ENCODE measurements around the gene CLTRN.
"Not testable (repeated sequence)": the region's sequence is repeated elsewhere in the genome, so short reads cannot be mapped to it uniquely, and the experiment has no call there.

The CLTRN gene

DNA sequence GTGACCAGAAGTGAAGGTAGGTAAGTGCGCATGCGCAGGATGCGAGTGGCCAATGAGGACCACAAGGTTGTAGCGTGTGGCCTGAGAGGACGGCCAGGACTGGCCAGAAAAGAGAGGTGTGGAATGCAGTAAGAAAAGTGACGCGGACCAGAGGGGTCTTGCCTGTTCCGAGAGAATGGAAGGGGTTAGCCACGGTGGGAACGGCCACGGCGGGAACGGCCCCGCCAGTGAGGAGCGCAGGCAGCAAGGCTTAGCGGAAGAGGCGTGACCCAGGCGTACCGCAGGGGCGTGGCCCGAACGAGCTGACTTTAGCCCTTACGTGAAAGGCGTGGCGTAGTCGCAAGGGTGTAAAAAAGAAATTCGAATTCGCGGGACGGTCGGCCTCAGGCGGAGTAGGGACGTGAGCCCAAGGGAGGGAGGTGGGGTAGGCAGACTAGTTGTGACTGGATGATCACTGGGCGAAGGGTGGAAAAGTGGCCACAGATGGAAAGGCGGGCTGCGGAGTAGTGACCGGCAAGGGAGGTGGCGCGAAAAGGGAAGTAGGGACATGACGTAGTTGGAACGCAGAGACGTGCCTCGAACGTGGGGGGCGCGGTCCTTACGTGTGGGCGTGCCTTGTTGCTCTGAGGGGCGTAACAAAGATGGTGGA, 10.4 kb upstream of the CLTRN start:
- TF ChIP-seq, protein P1, sequence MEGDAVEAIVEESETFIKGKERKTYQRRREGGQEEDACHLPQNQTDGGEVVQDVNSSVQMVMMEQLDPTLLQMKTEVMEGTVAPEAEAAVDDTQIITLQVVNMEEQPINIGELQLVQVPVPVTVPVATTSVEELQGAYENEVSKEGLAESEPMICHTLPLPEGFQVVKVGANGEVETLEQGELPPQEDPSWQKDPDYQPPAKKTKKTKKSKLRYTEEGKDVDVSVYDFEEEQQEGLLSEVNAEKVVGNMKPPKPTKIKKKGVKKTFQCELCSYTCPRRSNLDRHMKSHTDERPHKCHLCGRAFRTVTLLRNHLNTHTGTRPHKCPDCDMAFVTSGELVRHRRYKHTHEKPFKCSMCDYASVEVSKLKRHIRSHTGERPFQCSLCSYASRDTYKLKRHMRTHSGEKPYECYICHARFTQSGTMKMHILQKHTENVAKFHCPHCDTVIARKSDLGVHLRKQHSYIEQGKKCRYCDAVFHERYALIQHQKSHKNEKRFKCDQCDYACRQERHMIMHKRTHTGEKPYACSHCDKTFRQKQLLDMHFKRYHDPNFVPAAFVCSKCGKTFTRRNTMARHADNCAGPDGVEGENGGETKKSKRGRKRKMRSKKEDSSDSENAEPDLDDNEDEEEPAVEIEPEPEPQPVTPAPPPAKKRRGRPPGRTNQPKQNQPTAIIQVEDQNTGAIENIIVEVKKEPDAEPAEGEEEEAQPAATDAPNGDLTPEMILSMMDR (IDR thresholded peaks at IDR 0.05; ENCODE audit: control insufficient read depth, insufficient read depth, low read depth, low read length, missing control alignments) = no peak
- DNase-seq (ENCODE audit: low read depth) = peak; percentile 87
- peak overlapping the region; percentile 91 for H3K4me3 ChIP-seq (ENCODE audit: control insufficient read depth, low read depth, low read length)

DNA sequence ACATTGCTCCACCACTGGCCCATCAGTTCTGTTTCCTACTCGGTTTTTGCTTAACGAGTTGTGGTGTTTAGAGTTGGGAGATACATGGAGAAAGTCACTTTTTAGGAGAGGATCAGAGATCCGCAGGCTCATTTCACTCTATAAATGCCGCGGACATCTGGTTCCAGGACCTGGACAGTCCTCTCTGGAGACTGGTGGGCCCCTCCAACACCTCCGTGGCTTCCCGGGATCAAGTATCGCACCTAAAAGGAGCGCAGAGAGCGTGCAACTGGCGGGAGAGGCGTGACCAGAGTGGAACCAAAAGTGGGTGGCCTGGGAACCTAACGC, 9.9 kb upstream of the CLTRN start:
- H3K4me3 ChIP-seq (ENCODE audit: control insufficient read depth, low read depth, low read length) = peak overlapping the region; percentile 91
- TF ChIP-seq, protein P1 (IDR thresholded peaks at IDR 0.05; ENCODE audit: control insufficient read depth, insufficient read depth, low read depth, low read length, missing control alignments) = no peak
- DNase-seq (ENCODE audit: low read depth) = no peak

DNA sequence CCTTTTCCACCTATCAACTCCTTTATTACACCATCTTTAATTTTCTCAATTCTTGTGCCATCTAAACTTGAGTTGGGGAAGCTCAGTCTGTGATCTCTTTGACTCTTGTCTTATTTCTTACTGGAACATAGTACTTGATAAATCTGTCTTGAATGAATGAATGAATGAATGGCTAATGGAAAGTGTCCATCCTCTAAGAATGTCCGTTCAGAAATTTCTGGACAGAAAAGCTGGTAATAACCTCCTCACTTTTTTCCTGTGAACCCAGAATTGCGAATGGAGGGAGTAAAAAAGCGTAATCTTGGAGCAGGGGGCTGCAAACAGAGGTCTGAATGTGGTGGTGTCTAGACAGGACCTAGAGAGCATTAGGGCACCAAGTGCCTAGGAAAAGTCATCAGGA, 9.4 kb upstream of the CLTRN start:
- TF ChIP-seq, protein P1 (IDR thresholded peaks at IDR 0.05; ENCODE audit: control insufficient read depth, insufficient read depth, low read depth, low read length, missing control alignments) = no peak
- DNase-seq (ENCODE audit: low read depth) = no peak

DNA sequence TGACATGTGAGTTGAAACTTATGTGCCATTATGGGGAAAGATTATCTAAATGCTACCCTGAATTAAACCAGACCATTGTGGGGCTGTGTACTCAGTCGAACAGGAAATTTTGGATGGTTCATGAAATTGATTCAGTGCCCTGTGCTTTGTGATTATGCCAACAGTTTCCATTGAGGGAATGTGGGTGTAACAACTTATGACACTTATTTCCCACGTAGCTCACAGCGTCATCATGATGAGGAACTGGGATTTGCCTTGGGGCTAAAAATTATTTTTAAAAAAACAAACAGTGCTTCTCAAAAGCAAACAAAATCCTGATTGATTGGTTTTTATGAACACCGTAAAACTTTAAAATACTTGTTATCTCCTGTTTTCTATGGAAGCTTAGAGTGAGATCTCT, 8.3 kb upstream of the CLTRN start:
- DNase-seq (ENCODE audit: low read depth) = no peak
- TF ChIP-seq, protein P1 (IDR thresholded peaks at IDR 0.05; ENCODE audit: control insufficient read depth, insufficient read depth, low read depth, low read length, missing control alignments) = no peak
- H3K4me3 ChIP-seq (ENCODE audit: control insufficient read depth, low read depth, low read length) = no peak overlapping the region

More for the DNA sequence above, 9.4 kb upstream of the CLTRN start:
- H3K4me3 ChIP-seq (ENCODE audit: control insufficient read depth, low read depth, low read length) = peak overlapping the region; percentile 91

DNA sequence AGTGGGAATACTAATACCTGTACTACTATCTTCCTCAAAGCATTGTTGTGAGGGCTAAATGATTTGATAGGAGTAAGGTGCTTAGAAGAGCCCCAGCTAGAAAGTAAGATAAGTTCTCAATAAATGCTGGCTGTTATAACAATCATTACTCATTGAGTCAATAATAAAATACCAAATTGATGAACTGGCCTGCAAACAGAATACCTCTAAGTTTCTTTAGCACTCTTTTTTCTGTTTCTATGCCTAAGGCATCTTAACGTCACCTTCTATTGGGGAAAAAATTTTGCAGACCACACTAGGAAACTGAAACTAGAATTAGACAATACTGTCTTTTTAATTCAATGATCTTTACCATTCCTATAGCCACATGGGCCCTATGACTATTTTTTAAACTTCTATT, 1.2 kb downstream of the CLTRN start:
- no peak overlapping the region for H3K4me3 ChIP-seq (ENCODE audit: control insufficient read depth, low read depth, low read length)
- TF ChIP-seq, protein P1 (IDR thresholded peaks at IDR 0.05; ENCODE audit: control insufficient read depth, insufficient read depth, low read depth, low read length, missing control alignments) = no peak
- DNase-seq (ENCODE audit: low read depth) = no peak

DNA sequence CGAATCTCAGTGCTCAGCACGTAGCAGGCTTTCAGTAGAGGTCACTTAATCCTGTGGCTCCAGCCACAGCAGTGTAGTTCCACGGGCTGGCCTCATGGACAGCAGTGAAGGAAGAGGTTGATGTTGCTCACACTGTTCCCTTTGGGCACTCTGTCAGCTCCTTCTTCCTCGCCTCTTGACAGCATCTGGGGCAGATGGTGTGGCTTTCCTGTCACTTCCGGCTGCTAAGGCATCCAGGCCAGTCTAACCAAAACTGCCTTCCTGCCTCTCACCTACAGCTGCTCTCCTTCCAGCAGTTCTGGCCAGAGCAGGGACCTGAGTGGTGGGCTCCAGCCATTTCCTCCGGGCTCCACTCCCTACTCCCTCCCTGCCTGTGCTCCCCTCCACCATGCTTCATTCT, 9.8 kb downstream of the CLTRN start:
- not testable (repeated sequence) for H3K4me3 ChIP-seq (ENCODE audit: control insufficient read depth, low read depth, low read length); DNase-seq (ENCODE audit: low read depth)

DNA sequence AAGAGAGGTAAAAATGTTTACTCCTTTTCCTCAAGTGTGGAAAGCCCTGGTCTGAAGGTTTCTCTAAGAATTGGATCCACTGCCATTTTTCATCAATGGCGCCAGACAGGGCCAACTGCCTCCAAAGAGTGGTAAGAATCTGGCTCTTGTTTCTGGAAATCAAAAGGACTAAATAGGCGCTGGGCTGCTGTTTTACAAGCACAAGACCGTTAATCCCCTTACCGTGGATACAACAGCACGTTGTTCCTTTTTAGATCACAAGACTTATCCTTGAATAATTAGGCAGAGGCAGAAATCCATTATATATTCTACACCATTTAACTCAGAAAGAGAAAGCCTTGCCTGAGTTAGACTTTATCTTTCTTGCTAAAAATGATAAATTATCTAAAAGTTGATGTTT, 10.6 kb downstream of the CLTRN start:
- TF ChIP-seq, protein P1 (IDR thresholded peaks at IDR 0.05; ENCODE audit: control insufficient read depth, insufficient read depth, low read depth, low read length, missing control alignments) = no peak
- H3K4me3 ChIP-seq (ENCODE audit: control insufficient read depth, low read depth, low read length) = no peak overlapping the region

DNA sequence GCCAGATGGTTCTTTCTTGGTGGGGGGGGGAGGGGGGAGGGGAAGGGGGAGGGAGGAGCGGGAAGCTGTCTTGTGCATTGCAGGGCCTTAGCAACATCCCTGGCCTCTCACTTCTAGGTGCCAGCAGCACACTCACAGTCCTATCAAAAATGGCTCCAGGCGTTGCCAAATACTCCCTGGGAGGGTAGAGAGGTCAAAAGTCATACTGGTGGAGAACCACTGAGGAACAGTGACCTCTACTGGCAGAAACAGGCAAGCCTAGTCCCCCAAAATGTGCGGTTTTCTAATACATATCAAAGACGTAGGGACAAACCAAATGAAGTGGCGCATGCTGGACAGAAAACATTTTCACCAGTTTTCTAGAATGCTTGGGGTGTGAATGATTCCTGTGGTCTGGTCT, 17.1 kb downstream of the CLTRN start:
- not testable (repeated sequence) for H3K4me3 ChIP-seq (ENCODE audit: control insufficient read depth, low read depth, low read length); DNase-seq (ENCODE audit: low read depth)

More for the DNA sequence above, 10.6 kb downstream of the CLTRN start:
- DNase-seq (ENCODE audit: low read depth) = no peak

All from AG09309 (cell line).